Stimulated activated CD8-positive, alpha-beta memory T cell treated with anti-CD3 and anti-CD28 coated beads, Interleukin-12 subunit alpha, Interleukin-12 subunit beta, amount 100 ng/mL, for 4 hours (primary cell): Measurements from ENCODE around the gene TMEM235.
"Not testable (repeated sequence)": the region's sequence is repeated elsewhere in the genome, so short reads cannot be mapped to it uniquely, and the experiment has no call there.

Experiments
- DNase-seq: peaks from one replicate; pipeline ENCODE4 v3.0.0-alpha.2; 2020; ENCODE audit warnings: low read depth

The TMEM235 gene

GRCh38 chr17:78219396-78220150 is 11.9 kb upstream of the TMEM235 start:
- no peak for DNase-seq

GRCh38 chr17:78223061-78223460 is 8.4 kb upstream of the TMEM235 start:
- no peak for DNase-seq

- DNase-seq: no peak
These were observed 7.7 kb upstream of the TMEM235 start for GRCh38 chr17:78223765-78224164.

- DNase-seq: no peak
These were observed 7.0 kb upstream of the TMEM235 start for GRCh38 chr17:78224231-78225087.

GRCh38 chr17:78225088-78225865 is 6.2 kb upstream of the TMEM235 start:
- DNase-seq: no peak

GRCh38 chr17:78226055-78226758 is 5.2 kb upstream of the TMEM235 start:
- DNase-seq: no peak

GRCh38 chr17:78226759-78227454 is 4.5 kb upstream of the TMEM235 start:
- DNase-seq: no peak

GRCh38 chr17:78227455-78227916 is 3.9 kb upstream of the TMEM235 start:
- no peak for DNase-seq

GRCh38 chr17:78228176-78228575 is 3.3 kb upstream of the TMEM235 start:
- DNase-seq: no peak

- no peak for DNase-seq
These were observed 1.0 kb upstream of the TMEM235 start for GRCh38 chr17:78230252-78230962.

GRCh38 chr17:78231991-78232858 is 794 bp downstream of the TMEM235 start:
- DNase-seq: no peak

- no peak for DNase-seq
These were observed 1.4 kb downstream of the TMEM235 start for GRCh38 chr17:78232859-78233173.

GRCh38 chr17:78233678-78234077 is 2.2 kb downstream of the TMEM235 start:
- DNase-seq: no peak

- DNase-seq: no peak
These were observed 2.9 kb downstream of the TMEM235 start for GRCh38 chr17:78234261-78234865.

- not testable (repeated sequence) for DNase-seq
These were observed 3.6 kb downstream of the TMEM235 start for GRCh38 chr17:78235022-78235421.

GRCh38 chr17:78235885-78236284 is 4.5 kb downstream of the TMEM235 start:
- no peak for DNase-seq

- DNase-seq: no peak
These were observed 5.1 kb downstream of the TMEM235 start for GRCh38 chr17:78236362-78237127.

- no peak for DNase-seq
These were observed 6.1 kb downstream of the TMEM235 start for GRCh38 chr17:78237401-78238012.
